ENCODE data around the gene CALD1.
A peak's percentile ranks its signal among the peaks of the same experiment; 100 is the strongest.

Gene CALD1

GRCh38 chr7:134870781-134871180, 91.3 kb downstream of the CALD1 start:
- DNase-seq (ENCODE audit: extremely low read depth, low read depth) = no peak
- H3K4me3 ChIP-seq (replicated peaks; ENCODE audit: low read depth, low read length) = no peak overlapping the region
- TF ChIP-seq CTCF (IDR thresholded peaks at IDR 0.05; ENCODE audit: low read depth, low read length, missing control alignments) = no peak

- no peak for DNase-seq (ENCODE audit: extremely low read depth, low read depth)
- no peak for TF ChIP-seq CTCF (IDR thresholded peaks at IDR 0.05; ENCODE audit: low read depth, low read length, missing control alignments)
Observed at GRCh38 chr7:134873253-134873652, 93.8 kb downstream of the CALD1 start.

GRCh38 chr7:134874407-134874806, 95.0 kb downstream of the CALD1 start:
- TF ChIP-seq CTCF (IDR thresholded peaks at IDR 0.05; ENCODE audit: low read depth, low read length, missing control alignments) = no peak
- DNase-seq (ENCODE audit: extremely low read depth, low read depth) = no peak
- no peak overlapping the region for H3K4me3 ChIP-seq (replicated peaks; ENCODE audit: low read depth, low read length)

More at GRCh38 chr7:134873253-134873652, 93.8 kb downstream of the CALD1 start:
- no peak overlapping the region for H3K4me3 ChIP-seq (replicated peaks; ENCODE audit: low read depth, low read length)

GRCh38 chr7:134875867-134876266, 96.4 kb downstream of the CALD1 start:
- DNase-seq (ENCODE audit: extremely low read depth, low read depth) = no peak
- H3K4me3 ChIP-seq (replicated peaks; ENCODE audit: low read depth, low read length) = no peak overlapping the region
- TF ChIP-seq CTCF (IDR thresholded peaks at IDR 0.05; ENCODE audit: low read depth, low read length, missing control alignments) = no peak

GRCh38 chr7:134878746-134879357, 99.4 kb downstream of the CALD1 start:
- peak; percentile 5 for TF ChIP-seq CTCF (IDR thresholded peaks at IDR 0.05; ENCODE audit: low read depth, low read length, missing control alignments)
- no peak for DNase-seq (ENCODE audit: extremely low read depth, low read depth)
- H3K4me3 ChIP-seq (replicated peaks; ENCODE audit: low read depth, low read length) = no peak overlapping the region

- no peak for TF ChIP-seq CTCF (IDR thresholded peaks at IDR 0.05; ENCODE audit: low read depth, low read length, missing control alignments)
- H3K4me3 ChIP-seq (replicated peaks; ENCODE audit: low read depth, low read length) = no peak overlapping the region
- DNase-seq (ENCODE audit: extremely low read depth, low read depth) = no peak
Observed at GRCh38 chr7:134879815-134880475, 100.5 kb downstream of the CALD1 start.

All from HFF-Myc (cell line).